Measurements from ENCODE around the gene CFAP74.

CFAP74 gene

GRCh38 chr1:2014181-2014580, 10.6 kb upstream of the CFAP74 start:
- no peaks in the 10 kb centered on the region; the same call in 1 of the 2 replicates for H4K20me1 ChIP-seq (ENCODE audit: insufficient read depth, low read length)
- H3K36me3 ChIP-seq (ENCODE audit: insufficient read depth, low read length) = no peaks in the 10 kb centered on the region
- no peaks in the 10 kb centered on the region for H3K4me1 ChIP-seq (ENCODE audit: insufficient read depth, low read length)
- no peak overlapping the region for H3K9ac ChIP-seq (ENCODE audit: low read depth, low read length)
- no peak overlapping the region for H3K4me2 ChIP-seq (ENCODE audit: insufficient read depth, low read length)
- H2AFZ ChIP-seq (ENCODE audit: low read depth, low read length) = no peak overlapping the region
- no peaks in the 10 kb centered on the region for H3K79me2 ChIP-seq (ENCODE audit: insufficient read depth, low read length)
- no peak for DNase-seq
- TF ChIP-seq CTCF (IDR thresholded peaks at IDR 0.05; ENCODE audit: borderline replicate concordance, extremely low read depth, low read length, poor library complexity, severe bottlenecking) (no peak), EZH2 (IDR thresholded peaks at IDR 0.05; ENCODE audit: borderline replicate concordance, low read depth, low read length, severe bottlenecking) (no peak)
- H3K4me3 ChIP-seq (ENCODE audit: low read depth in 1 of 2, low read length in 2 of 2) = no peak overlapping the region
- no peaks in the 10 kb centered on the region for H3K27me3 ChIP-seq (ENCODE audit: insufficient read depth, low read length, poor library complexity)
- ATAC-seq (ENCODE audit: insufficient read depth, low read depth) = no peak
- no peaks in the 10 kb centered on the region for H3K9me3 ChIP-seq (ENCODE audit: insufficient read depth, low read length, severe bottlenecking)
- H3K27ac ChIP-seq (ENCODE audit: low read length) = no peak overlapping the region

- Histone ChIP-seq H3K4me2 (ENCODE audit: insufficient read depth, low read length) (no peak overlapping the region), H3K27ac (ENCODE audit: low read length) (no peak overlapping the region), H3K27me3 (ENCODE audit: insufficient read depth, low read length, poor library complexity) (no peaks in the 10 kb centered on the region), H3K36me3 (ENCODE audit: insufficient read depth, low read length) (no peaks in the 10 kb centered on the region), H3K9me3 (ENCODE audit: insufficient read depth, low read length, severe bottlenecking) (no peaks in the 10 kb centered on the region), H3K4me3 (ENCODE audit: low read depth in 1 of 2, low read length in 2 of 2) (no peak overlapping the region), H3K4me1 (ENCODE audit: insufficient read depth, low read length) (no peaks in the 10 kb centered on the region), H2AFZ (ENCODE audit: low read depth, low read length) (no peak overlapping the region), H3K9ac (ENCODE audit: low read depth, low read length) (no peak overlapping the region), H3K79me2 (ENCODE audit: insufficient read depth, low read length) (no peaks in the 10 kb centered on the region), H4K20me1 (ENCODE audit: insufficient read depth, low read length) (no peaks in the 10 kb centered on the region)
- no peak for ATAC-seq (ENCODE audit: insufficient read depth, low read depth)
- no peak for TF ChIP-seq EZH2 (IDR thresholded peaks at IDR 0.05; ENCODE audit: borderline replicate concordance, low read depth, low read length, severe bottlenecking)
- TF ChIP-seq CTCF (IDR thresholded peaks at IDR 0.05; ENCODE audit: borderline replicate concordance, extremely low read depth, low read length, poor library complexity, severe bottlenecking) = no peak
- no peak for DNase-seq
Measured at GRCh38 chr1:2009101-2010053, 5.8 kb upstream of the CFAP74 start.

- DNase-seq (no peak), ATAC-seq (ENCODE audit: insufficient read depth, low read depth) (no peak)
- H3K27me3 ChIP-seq (ENCODE audit: insufficient read depth, low read length, poor library complexity) = no peaks in the 10 kb centered on the region
- H3K4me2 ChIP-seq (ENCODE audit: insufficient read depth, low read length) = no peak overlapping the region
- no peak overlapping the region for H2AFZ ChIP-seq (ENCODE audit: low read depth, low read length)
- no peaks in the 10 kb centered on the region for H4K20me1 ChIP-seq (ENCODE audit: insufficient read depth, low read length)
- H3K36me3 ChIP-seq (ENCODE audit: insufficient read depth, low read length) = no peaks in the 10 kb centered on the region
- TF ChIP-seq EZH2 (IDR thresholded peaks at IDR 0.05; ENCODE audit: borderline replicate concordance, low read depth, low read length, severe bottlenecking) (no peak), CTCF (IDR thresholded peaks at IDR 0.05; ENCODE audit: borderline replicate concordance, extremely low read depth, low read length, poor library complexity, severe bottlenecking) (no peak)
- no peak overlapping the region for H3K4me3 ChIP-seq (ENCODE audit: low read depth in 1 of 2, low read length in 2 of 2)
- H3K4me1 ChIP-seq (ENCODE audit: insufficient read depth, low read length) = no peaks in the 10 kb centered on the region
- no peaks in the 10 kb centered on the region for H3K79me2 ChIP-seq (ENCODE audit: insufficient read depth, low read length)
- no peaks in the 10 kb centered on the region for H3K9me3 ChIP-seq (ENCODE audit: insufficient read depth, low read length, severe bottlenecking)
- H3K9ac ChIP-seq (ENCODE audit: low read depth, low read length) = no peak overlapping the region
- H3K27ac ChIP-seq (ENCODE audit: low read length) = no peak overlapping the region
Measured at GRCh38 chr1:2004856-2005255, 1.3 kb upstream of the CFAP74 start.

Measured in DND-41 (cell line).